SK-N-SH treated with all-trans-retinoic acid at 6 μM for 48 hours (cell line): ENCODE measurements around the gene STK11IP.

Experiments used
- ATAC-seq: fragments of 200-7000 bp; cut with Tn5 transposase; 3 replicates; pipeline ENCODE4 v1.9.1; 2020; ENCODE audit warnings: mild to moderate bottlenecking, moderate library complexity
- ARNTL ChIP-seq: fragments of 450-650 bp; formaldehyde crosslinking; IDR thresholded peaks from 2 replicates; pipeline ENCODE4 v1.5.0; 2020; ENCODE audit warnings: low read depth, mild to moderate bottlenecking, moderate library complexity, borderline replicate concordance
- CSDC2 ChIP-seq: fragments of 250-450 bp; sonication (Bioruptor Pico); IDR thresholded peaks from 2 replicates; pipeline ENCODE4 v1.5.0; 2020; ENCODE audit warnings: mild to moderate bottlenecking, moderate library complexity
- CSRNP3 ChIP-seq: fragments of 250-450 bp; sonication (Bioruptor Pico); IDR thresholded peaks from 2 replicates; pipeline ENCODE4 v1.5.1; 2021; ENCODE audit warnings: mild to moderate bottlenecking, moderate library complexity
- ESRRG ChIP-seq: fragments of 250-450 bp; sonication (Bioruptor Pico); IDR thresholded peaks from 2 replicates; pipeline ENCODE4 v1.6.1; 2021; ENCODE audit warnings: mild to moderate bottlenecking
- GLIS3 ChIP-seq: fragments of 250-450 bp; sonication (Bioruptor Pico); IDR thresholded peaks from 2 replicates; pipeline ENCODE4 v1.5.0; 2020; ENCODE audit warnings: mild to moderate bottlenecking, moderate library complexity
- ISL1 ChIP-seq: fragments of 250-450 bp; sonication (Bioruptor Pico); IDR thresholded peaks from 2 replicates; pipeline ENCODE4 v2.1.2; 2022; ENCODE audit warnings: mild to moderate bottlenecking, moderate library complexity
- PATZ1 ChIP-seq: fragments of 250-450 bp; sonication (Bioruptor Pico); IDR thresholded peaks from 2 replicates; pipeline ENCODE4 v1.8.0; 2020; ENCODE audit warnings: mild to moderate bottlenecking, moderate library complexity, borderline replicate concordance
- POU6F1 ChIP-seq: fragments of 250-450 bp; sonication (Bioruptor Pico); IDR thresholded peaks from 2 replicates; pipeline ENCODE4 v1.8.0; 2021; ENCODE audit warnings: low read depth, mild to moderate bottlenecking, moderate library complexity, borderline replicate concordance
- PPARA ChIP-seq: fragments of 250-450 bp; sonication (Bioruptor Pico); IDR thresholded peaks from 2 replicates; pipeline ENCODE4 v1.5.0; 2020; ENCODE audit warnings: mild to moderate bottlenecking, borderline replicate concordance
- RARB ChIP-seq: fragments of 250-450 bp; sonication (Bioruptor Pico); IDR thresholded peaks from 2 replicates; pipeline ENCODE4 v1.8.0; 2021; ENCODE audit warnings: mild to moderate bottlenecking, moderate library complexity
- SNAI2 ChIP-seq: fragments of 250-450 bp; sonication (Bioruptor Pico); IDR thresholded peaks from 2 replicates; pipeline ENCODE4 v1.5.0; 2020; ENCODE audit warnings: mild to moderate bottlenecking, moderate library complexity
- TOX ChIP-seq: fragments of 250-450 bp; sonication (Bioruptor Pico); IDR thresholded peaks from 2 replicates; pipeline ENCODE4 v1.8.0; 2021; ENCODE audit warnings: mild to moderate bottlenecking, moderate library complexity, borderline replicate concordance
- TSHZ2 ChIP-seq: fragments of 250-450 bp; sonication (Bioruptor Pico); IDR thresholded peaks from 2 replicates; pipeline ENCODE4 v1.5.0; 2020; ENCODE audit warnings: mild to moderate bottlenecking, moderate library complexity
- ZC3H10 ChIP-seq: fragments of 250-450 bp; sonication (Bioruptor Pico); IDR thresholded peaks from 2 replicates; pipeline ENCODE4 v1.5.1; 2021; ENCODE audit warnings: mild to moderate bottlenecking, moderate library complexity
- ZFP30 ChIP-seq: fragments of 450-650 bp; formaldehyde crosslinking; IDR thresholded peaks from 2 replicates; pipeline ENCODE4 v1.5.0; 2022; ENCODE audit warnings: mild to moderate bottlenecking, moderate library complexity
- ZNF565 ChIP-seq: fragments of 450-650 bp; formaldehyde crosslinking; conservative IDR thresholded peaks from 2 replicates; pipeline ENCODE4 v1.5.0; 2020; ENCODE audit warnings: low read depth, mild to moderate bottlenecking, moderate library complexity
- ZNF70 ChIP-seq: fragments of 450-650 bp; formaldehyde crosslinking; IDR thresholded peaks from 2 replicates; pipeline ENCODE4 v1.5.0; 2020; ENCODE audit warnings: mild to moderate bottlenecking, moderate library complexity
- ZNF8 ChIP-seq: fragments of 450-650 bp; formaldehyde crosslinking; IDR thresholded peaks from 2 replicates; pipeline ENCODE4 v1.5.0; 2020; ENCODE audit warnings: mild to moderate bottlenecking, moderate library complexity

Gene STK11IP

GRCh38 chr2:219627103-219628100, 29.7 kb downstream of the STK11IP start, which contains the start of gene SLC4A3:
SLC4A3 (plus strand) TSS chr2:219627630; CDS start chr2:219627993, 363 bp downstream.
- TF ChIP-seq SNAI2 (CRISPR knock-in tag): no peak
- TF ChIP-seq ZNF565: no peak
- TF ChIP-seq CSRNP3 (CRISPR knock-in tag): no peak
- no peak for TF ChIP-seq ISL1
- no peak for TF ChIP-seq ZC3H10
- TF ChIP-seq PATZ1: peak; percentile 45; the same call in 1 of the 2 replicates
- no peak for TF ChIP-seq ZNF8
- ATAC-seq: peak; percentile 78

GRCh38 chr2:219628235-219628985, 30.8 kb downstream of the STK11IP start:
- TF ChIP-seq ARNTL (CRISPR knock-in tag) (no peak), TOX (no peak), ZNF70 (CRISPR knock-in tag) (no peak), ZNF565 (no peak), ISL1 (no peak), ZC3H10 (no peak), TSHZ2 (CRISPR knock-in tag) (no peak), CSDC2 (CRISPR knock-in tag) (no peak), PPARA (CRISPR knock-in tag) (no peak), ESRRG (no peak), POU6F1 (no peak), GLIS3 (no peak), RARB (CRISPR knock-in tag) (no peak), ZFP30 (no peak), PATZ1 (no peak)
- peak; percentile 8; the same call in 1 of the 3 replicates for ATAC-seq
